ENCODE measurements around the gene RIC3. TPM values are rescaled to one million over a fixed set of nuclear protein-coding genes. Genes with fewer than 3 reads are reported as not detected.

RIC3 gene
- total RNA-seq, 3 donors from 2014 or later, result 1.5 to 16.4 (median 2.0) TPM

- H3K9me3 ChIP-seq, result no peaks in the 10 kb centered on the region
- no peaks in the 10 kb centered on the region for H3K4me1 ChIP-seq (ENCODE audit: low read depth)
- peak; percentile 50 for TF ChIP-seq CTCF (IDR thresholded peaks at IDR 0.05)
- intact Hi-C loops (cut with DNase I, micrococcal nuclease), result loop anchor here in 1 of 2 donors (5.0 kb wide), 1 partner anchor 92 kb away; no protein-coding TSS in a partner anchor
- DNase-seq (peak in 2 of 3 donors; percentile 83 to 95), ATAC-seq (peak; percentile 69)
- no peak overlapping the region for H3K4me3 ChIP-seq
- no peaks in the 10 kb centered on the region for H3K36me3 ChIP-seq (ENCODE audit: low read depth)
Observed at GRCh38 chr11:8099291-8099899, 69.4 kb downstream of the RIC3 start.

GRCh38 chr11:8098879-8099278 lies 69.9 kb downstream of the RIC3 start:
- Histone ChIP-seq H3K36me3 (ENCODE audit: low read depth) (no peaks in the 10 kb centered on the region), H3K9me3 (no peaks in the 10 kb centered on the region), H3K4me3 (no peak overlapping the region), H3K4me1 (ENCODE audit: low read depth) (no peaks in the 10 kb centered on the region)
- TF ChIP-seq CTCF (IDR thresholded peaks at IDR 0.05), result no peak
- DNase-seq (no peak), ATAC-seq (no peak)
- intact Hi-C loops (cut with DNase I, micrococcal nuclease), result loop anchor here in 1 of 2 donors (5.0 kb wide), 1 partner anchor 92 kb away; no protein-coding TSS in a partner anchor

- no peak for TF ChIP-seq CTCF (IDR thresholded peaks at IDR 0.05)
- no peaks in the 10 kb centered on the region for H3K9me3 ChIP-seq
- H3K4me1 ChIP-seq (ENCODE audit: low read depth), result no peaks in the 10 kb centered on the region
- H3K36me3 ChIP-seq (ENCODE audit: low read depth), result no peaks in the 10 kb centered on the region
- DNase-seq (no peak), ATAC-seq (no peak)
- intact Hi-C loops (cut with DNase I, micrococcal nuclease), result loop anchor here in 1 of 2 donors (5.0 kb wide), 1 partner anchor 91 kb away; no protein-coding TSS in a partner anchor
- no peak overlapping the region for H3K4me3 ChIP-seq
Observed at GRCh38 chr11:8098361-8098760, 70.5 kb downstream of the RIC3 start.

- no peaks in the 10 kb centered on the region for H3K9me3 ChIP-seq
- no peaks in the 10 kb centered on the region for H3K36me3 ChIP-seq (ENCODE audit: low read depth)
- no peak for DNase-seq
- no peak overlapping the region for H3K4me3 ChIP-seq
- ATAC-seq, result no peak
- no peak for TF ChIP-seq CTCF (IDR thresholded peaks at IDR 0.05)
- intact Hi-C loops (cut with DNase I, micrococcal nuclease), result loop anchor here in 1 of 2 donors (5.0 kb wide), 1 partner anchor 91 kb away; no protein-coding TSS in a partner anchor
- H3K4me1 ChIP-seq (ENCODE audit: low read depth), result no peaks in the 10 kb centered on the region
Observed at GRCh38 chr11:8097926-8098325, 70.9 kb downstream of the RIC3 start.

- no peaks in the 10 kb centered on the region for H3K9me3 ChIP-seq
- no peak for TF ChIP-seq CTCF (IDR thresholded peaks at IDR 0.05)
- no peak for ATAC-seq
- H3K4me1 ChIP-seq (ENCODE audit: low read depth), result no peaks in the 10 kb centered on the region
- H3K36me3 ChIP-seq (ENCODE audit: low read depth), result no peaks in the 10 kb centered on the region
- intact Hi-C loops (cut with DNase I, micrococcal nuclease), result loop anchor here in 1 of 2 donors (5.0 kb wide), 1 partner anchor 90 kb away; no protein-coding TSS in a partner anchor
- H3K4me3 ChIP-seq, result no peak overlapping the region
- no peak for DNase-seq
Observed at GRCh38 chr11:8097468-8097867, 71.4 kb downstream of the RIC3 start.
